Body of pancreas (tissue), 4 donors: Measurements from ENCODE around the gene HS6ST2.

ENCODE experiments used
- POLR2A ChIP-seq, 3 donors: fragments of 450-650 bp; IDR thresholded peaks; one replicate each; pipeline ENCODE4 v1.6.1; 2016; ENCODE audit warnings: antibody characterized with exemption in 3 of 3, mild to moderate bottlenecking in 2 of 3
- TF ChIP-seq, protein P1 (sequence below), 7 experiments: fragments of 450-650 bp in 4 of 7; fragments of 200-600 bp in 3 of 7; sonication (generic) in 3 of 7; IDR thresholded peaks; one replicate each; pipeline ENCODE4 v1.5.1; 2016 to 2019; ENCODE audit warnings: antibody characterized with exemption in 7 of 7

GRCh38 chrX:132657876-132658275 is 300.6 kb downstream of the HS6ST2 start:
- TF ChIP-seq, protein P1, sequence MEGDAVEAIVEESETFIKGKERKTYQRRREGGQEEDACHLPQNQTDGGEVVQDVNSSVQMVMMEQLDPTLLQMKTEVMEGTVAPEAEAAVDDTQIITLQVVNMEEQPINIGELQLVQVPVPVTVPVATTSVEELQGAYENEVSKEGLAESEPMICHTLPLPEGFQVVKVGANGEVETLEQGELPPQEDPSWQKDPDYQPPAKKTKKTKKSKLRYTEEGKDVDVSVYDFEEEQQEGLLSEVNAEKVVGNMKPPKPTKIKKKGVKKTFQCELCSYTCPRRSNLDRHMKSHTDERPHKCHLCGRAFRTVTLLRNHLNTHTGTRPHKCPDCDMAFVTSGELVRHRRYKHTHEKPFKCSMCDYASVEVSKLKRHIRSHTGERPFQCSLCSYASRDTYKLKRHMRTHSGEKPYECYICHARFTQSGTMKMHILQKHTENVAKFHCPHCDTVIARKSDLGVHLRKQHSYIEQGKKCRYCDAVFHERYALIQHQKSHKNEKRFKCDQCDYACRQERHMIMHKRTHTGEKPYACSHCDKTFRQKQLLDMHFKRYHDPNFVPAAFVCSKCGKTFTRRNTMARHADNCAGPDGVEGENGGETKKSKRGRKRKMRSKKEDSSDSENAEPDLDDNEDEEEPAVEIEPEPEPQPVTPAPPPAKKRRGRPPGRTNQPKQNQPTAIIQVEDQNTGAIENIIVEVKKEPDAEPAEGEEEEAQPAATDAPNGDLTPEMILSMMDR (IDR thresholded peaks at IDR 0.05): no peak
- TF ChIP-seq POLR2A (IDR thresholded peaks at IDR 0.05): no peak
